Measurements from ENCODE around the gene ADARB2.

The ADARB2 gene

DNA sequence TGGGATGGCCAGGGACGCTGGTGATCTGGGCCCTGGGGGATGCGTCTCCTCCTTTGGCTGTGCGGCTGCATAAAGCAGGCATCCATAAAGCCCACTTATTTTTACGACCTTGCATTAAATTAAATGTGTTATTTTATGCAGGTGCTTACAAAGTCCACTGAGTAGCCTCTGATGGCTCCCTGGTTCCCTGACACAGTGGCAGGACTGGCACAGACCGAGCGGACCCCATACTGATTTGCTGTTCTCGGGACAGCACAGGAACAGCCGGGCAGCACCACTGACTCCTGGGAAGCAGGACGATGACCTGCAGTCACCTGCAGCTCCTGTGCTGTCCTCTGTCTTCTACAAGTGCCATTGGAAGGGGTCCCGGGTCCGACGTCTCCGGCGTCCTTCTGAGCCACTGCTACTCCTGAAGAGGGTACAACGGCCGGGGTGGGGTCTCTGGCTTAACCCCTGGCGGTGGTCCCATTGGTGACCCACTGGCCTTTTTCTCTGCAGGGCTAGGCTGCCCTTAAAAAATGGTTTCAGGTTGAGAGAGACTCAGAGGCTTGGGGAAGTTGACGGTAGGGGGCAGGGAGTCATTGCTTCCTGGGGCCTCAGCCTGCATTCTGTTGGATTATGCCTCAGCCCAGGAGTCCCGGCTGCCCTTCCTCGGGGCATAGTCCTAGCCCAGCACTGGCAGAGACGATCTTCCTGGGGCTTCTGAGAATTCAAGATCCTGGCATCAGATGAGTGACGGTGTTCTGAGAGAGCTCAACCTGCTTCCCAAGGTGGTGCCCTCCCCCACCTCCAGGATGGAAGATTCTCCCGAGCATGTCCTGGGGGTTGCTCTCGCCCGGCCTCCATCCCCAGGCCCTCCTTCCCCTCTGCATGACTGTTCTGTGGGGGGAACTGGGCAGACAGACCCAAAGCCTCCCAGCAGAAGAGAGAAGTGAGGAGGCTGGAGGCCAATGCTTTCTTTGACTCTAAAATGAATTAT lies 330.1 kb downstream of the ADARB2 start:
- no peak overlapping the region for H3K4me3 ChIP-seq (ENCODE audit: low read depth, low read length)
- TF ChIP-seq, protein P1, sequence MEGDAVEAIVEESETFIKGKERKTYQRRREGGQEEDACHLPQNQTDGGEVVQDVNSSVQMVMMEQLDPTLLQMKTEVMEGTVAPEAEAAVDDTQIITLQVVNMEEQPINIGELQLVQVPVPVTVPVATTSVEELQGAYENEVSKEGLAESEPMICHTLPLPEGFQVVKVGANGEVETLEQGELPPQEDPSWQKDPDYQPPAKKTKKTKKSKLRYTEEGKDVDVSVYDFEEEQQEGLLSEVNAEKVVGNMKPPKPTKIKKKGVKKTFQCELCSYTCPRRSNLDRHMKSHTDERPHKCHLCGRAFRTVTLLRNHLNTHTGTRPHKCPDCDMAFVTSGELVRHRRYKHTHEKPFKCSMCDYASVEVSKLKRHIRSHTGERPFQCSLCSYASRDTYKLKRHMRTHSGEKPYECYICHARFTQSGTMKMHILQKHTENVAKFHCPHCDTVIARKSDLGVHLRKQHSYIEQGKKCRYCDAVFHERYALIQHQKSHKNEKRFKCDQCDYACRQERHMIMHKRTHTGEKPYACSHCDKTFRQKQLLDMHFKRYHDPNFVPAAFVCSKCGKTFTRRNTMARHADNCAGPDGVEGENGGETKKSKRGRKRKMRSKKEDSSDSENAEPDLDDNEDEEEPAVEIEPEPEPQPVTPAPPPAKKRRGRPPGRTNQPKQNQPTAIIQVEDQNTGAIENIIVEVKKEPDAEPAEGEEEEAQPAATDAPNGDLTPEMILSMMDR (IDR thresholded peaks at IDR 0.05; ENCODE audit: borderline replicate concordance, insufficient read depth, low read depth, low read length) = no peak

GRCh38 chr10:1406132-1406966 lies 331.0 kb downstream of the ADARB2 start:
- TF ChIP-seq, protein P1 (IDR thresholded peaks at IDR 0.05; ENCODE audit: borderline replicate concordance, insufficient read depth, low read depth, low read length) = no peak
- no peak overlapping the region for H3K4me3 ChIP-seq (ENCODE audit: low read depth, low read length)

DNA sequence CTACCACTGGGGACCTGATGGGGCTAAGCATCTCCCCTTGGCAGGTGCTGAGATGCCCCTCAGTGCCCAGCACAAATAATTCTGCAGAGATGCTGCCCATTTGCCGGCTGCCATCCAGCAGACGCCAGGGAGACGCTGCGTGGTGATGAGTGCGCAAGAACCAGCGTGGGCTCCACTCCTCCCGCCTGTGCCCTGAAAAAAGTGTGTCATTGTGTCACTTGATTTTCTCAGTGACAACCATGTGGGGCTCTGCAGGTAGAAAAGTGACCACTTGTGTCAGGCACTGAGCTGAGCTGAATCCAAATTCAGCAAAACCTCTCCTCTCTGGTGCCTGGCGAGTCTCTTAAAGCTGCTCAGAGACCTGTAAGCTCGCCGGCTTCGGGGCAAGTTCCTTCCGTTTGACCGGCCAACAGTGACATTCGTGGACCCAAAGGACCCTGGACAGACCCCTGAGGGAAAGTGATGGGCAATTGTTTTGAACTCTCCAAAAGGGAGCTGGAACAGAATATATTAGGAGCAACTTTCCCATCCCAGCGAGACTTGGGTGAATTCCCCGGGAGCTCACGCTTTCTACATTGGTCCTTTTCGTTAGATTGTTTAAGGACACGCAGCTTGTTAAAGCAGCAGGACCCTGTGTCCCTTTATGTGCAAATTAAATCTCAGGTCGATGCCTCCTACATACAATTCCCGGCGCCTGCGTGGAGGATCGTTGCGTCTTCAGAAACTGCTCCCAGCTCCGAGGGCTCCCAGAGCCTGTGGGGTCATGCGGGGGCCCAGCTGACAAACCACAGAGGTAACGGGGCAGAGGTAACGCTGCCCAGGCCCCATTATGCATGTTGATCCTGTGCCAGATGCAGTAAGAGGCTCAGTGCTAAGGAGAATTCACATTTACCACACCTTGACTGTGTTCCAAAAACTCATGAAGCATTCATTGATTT lies 332.7 kb downstream of the ADARB2 start:
- H3K4me3 ChIP-seq (ENCODE audit: low read depth, low read length) = no peak overlapping the region
- TF ChIP-seq, protein P1 (IDR thresholded peaks at IDR 0.05; ENCODE audit: borderline replicate concordance, insufficient read depth, low read depth, low read length) = no peak

DNA sequence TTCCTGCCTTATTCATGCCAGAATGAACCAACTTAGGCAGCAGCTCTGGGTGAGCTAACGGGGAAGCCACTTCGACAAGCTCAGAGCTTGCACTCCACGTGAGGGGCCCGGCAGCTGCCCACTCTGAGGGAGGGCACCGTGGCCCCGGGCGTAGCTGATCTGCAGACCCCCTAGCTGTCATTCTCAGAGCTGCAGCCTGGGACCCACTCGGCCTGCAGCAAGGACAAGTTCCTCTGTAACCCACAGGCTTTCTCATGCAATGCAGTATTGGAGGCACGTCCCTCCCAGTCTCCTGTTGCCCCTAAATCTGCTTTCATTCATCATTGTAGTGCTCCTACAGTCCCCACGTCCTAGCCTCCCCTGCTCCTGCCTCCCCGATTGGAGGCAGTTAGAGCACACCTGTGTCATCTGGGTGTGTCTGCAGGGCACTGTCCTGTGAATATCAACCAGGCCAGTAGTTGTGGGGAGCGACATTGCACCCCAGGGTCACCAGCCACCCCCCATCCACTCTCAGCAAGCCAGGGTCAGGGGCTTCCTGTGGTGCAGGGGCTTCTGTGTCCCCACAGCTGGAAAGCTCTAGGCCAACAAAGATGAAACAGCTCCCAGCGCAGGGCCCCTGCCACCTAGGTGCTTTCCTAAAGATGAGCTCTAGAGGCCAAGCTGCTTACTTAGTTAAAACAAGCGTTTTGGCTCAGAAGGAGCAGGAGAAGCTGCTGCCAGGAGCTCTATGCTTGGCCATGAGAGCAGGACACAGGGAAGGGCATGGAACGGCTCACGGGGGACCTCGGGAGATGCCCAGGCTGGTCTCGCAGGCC lies 333.6 kb downstream of the ADARB2 start:
- TF ChIP-seq, protein P1 (IDR thresholded peaks at IDR 0.05; ENCODE audit: borderline replicate concordance, insufficient read depth, low read depth, low read length) = peak; percentile 42; the same call in 1 of the 2 replicates

GRCh38 chr10:1402816-1403507 lies 334.4 kb downstream of the ADARB2 start:
- TF ChIP-seq, protein P1 (IDR thresholded peaks at IDR 0.05; ENCODE audit: borderline replicate concordance, insufficient read depth, low read depth, low read length) = no peak
- H3K4me3 ChIP-seq (ENCODE audit: low read depth, low read length) = no peak overlapping the region

More for the DNA sequence above, 333.6 kb downstream of the ADARB2 start:
- no peak overlapping the region for H3K4me3 ChIP-seq (ENCODE audit: low read depth, low read length)

Measured in GM12875 (cell line).